ENCODE results near the gene FBXL20. TPM values are rescaled to one million over a fixed set of nuclear protein-coding genes. Genes with fewer than 3 reads are reported as not detected.

FBXL20 gene
- total RNA-seq, 6 experiments from 2014 or later = 6.0 to 9.8 (median 8.5) TPM

GRCh38 chr17:39231591-39232551 is 169.6 kb downstream of the FBXL20 start:
- DNase-seq (peak in 2 of 3 donors; percentile 49 to 57), ATAC-seq (peak; percentile 68 to 77 (median 73))
- Histone ChIP-seq H3K36me3 (no peaks in the 10 kb centered on the region), H3K4me1 (no peaks in the 10 kb centered on the region), H3K4me3 (no peak overlapping the region), H3K27ac (no peak overlapping the region), H3K9me3 (no peaks in the 10 kb centered on the region), H3K27me3 (no peaks in the 10 kb centered on the region)
- 10% methylated on average over 16 of the region's 22 CpGs for WGBS (ENCODE audit: insufficient coverage, low coverage, low lambda C conversion rate, missing lambda C conversion rate)
- TF ChIP-seq POLR2A (IDR thresholded peaks at IDR 0.05) = no peak
- TF ChIP-seq CTCF (IDR thresholded peaks at IDR 0.05) = peak; percentile 52 to 76 (median 64)
- intact Hi-C loops (cut with DNase I) = no loop called here

DNA sequence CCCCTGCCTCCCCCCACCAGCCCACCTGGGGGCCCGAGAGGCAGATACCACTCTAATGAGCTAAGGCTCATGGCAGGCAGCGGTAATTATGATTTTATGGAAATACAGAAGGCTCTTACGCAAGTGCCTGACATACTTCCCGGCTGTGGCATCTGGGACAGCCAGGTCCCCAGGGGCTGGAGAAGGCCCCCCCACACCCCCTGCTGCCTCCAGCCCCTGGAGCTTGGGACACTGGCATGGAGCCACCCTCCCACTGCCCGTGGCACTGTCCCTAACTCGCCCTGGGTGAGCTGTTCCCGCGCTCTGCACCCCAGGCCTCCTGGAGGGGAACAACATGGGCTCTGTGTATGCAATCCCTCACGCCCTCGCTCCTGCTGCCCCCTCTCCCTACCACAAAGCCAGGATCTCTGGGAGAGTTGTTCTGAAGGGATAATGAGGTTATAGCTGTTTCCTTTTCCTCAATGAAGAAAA is 170.3 kb downstream of the FBXL20 start:
- Histone ChIP-seq H3K27ac (no peak overlapping the region), H3K4me3 (no peak overlapping the region), H3K4me1 (no peaks in the 10 kb centered on the region), H3K27me3 (no peaks in the 10 kb centered on the region), H3K36me3 (no peaks in the 10 kb centered on the region), H3K9me3 (no peaks in the 10 kb centered on the region)
- TF ChIP-seq POLR2A (IDR thresholded peaks at IDR 0.05) (no peak), CTCF (IDR thresholded peaks at IDR 0.05) (no peak)
- 60% methylated on average over 2 of the region's 10 CpGs for WGBS (ENCODE audit: insufficient coverage, low coverage, low lambda C conversion rate, missing lambda C conversion rate)
- peak in 1 of 4 donors; percentile 15 for ATAC-seq
- intact Hi-C loops (cut with DNase I) = no loop called here
- DNase-seq = peak in 1 of 3 donors; percentile 42

- intact Hi-C loops (cut with DNase I) = no loop called here
- H3K27me3 ChIP-seq = peaks cover 0 to 4% of the 10 kb centered on the region in 2 donors
- DNase-seq (peak in 1 of 3 donors; percentile 2), ATAC-seq (no peak)
- TF ChIP-seq CTCF (IDR thresholded peaks at IDR 0.05) = no peak
- TF ChIP-seq POLR2A (IDR thresholded peaks at IDR 0.05) = no peak
- WGBS (ENCODE audit: insufficient coverage, low coverage, low lambda C conversion rate, missing lambda C conversion rate) = 64% methylated on average over 1 of the region's 1 CpG
- peaks cover 0 to 3% (median 0%) of the 10 kb centered on the region in 4 donors for H3K4me1 ChIP-seq
- H3K4me3 ChIP-seq = no peak overlapping the region
- H3K9me3 ChIP-seq = no peaks in the 10 kb centered on the region
- no peaks in the 10 kb centered on the region for H3K36me3 ChIP-seq
- H3K27ac ChIP-seq = no peak overlapping the region
Measured at GRCh38 chr17:39230361-39230760, 171.1 kb downstream of the FBXL20 start.

DNA sequence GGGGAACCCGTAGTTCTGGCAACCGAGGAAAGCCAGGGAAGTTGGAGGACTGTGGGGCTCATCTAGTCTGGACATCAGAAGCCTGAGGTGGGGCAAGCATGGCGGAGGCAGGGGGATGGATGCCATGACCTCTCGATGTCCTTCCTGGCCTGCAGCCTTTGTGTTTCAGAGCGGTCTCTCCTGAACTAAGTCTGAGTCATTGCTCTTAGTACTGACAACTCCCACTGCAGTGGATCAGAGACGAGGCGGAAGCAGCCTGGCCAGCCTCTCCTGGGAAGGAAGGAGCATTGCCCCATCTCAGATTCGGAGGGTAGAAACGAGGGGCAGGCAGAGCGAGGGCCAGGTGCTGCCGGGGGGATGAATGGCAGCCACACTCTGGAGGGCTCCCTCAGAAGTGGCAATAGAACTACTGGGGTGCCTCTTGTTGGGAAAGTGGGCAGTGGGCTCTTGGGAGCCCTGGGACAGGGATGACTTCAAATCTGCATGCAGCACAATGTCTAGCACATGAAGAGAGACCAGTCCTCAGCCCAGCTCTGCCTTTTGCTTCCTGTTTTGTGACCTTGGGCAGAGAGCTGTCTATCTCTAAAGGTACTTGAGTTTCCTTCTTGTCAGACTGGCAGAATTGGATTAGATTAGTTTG is 172.0 kb downstream of the FBXL20 start:
- no peak for ATAC-seq
- Histone ChIP-seq H3K9me3 (no peaks in the 10 kb centered on the region), H3K4me3 (no peak overlapping the region), H3K36me3 (no peaks in the 10 kb centered on the region), H3K27me3 (peaks cover 0 to 4% of the 10 kb centered on the region in 2 donors), H3K27ac (no peak overlapping the region), H3K4me1 (peaks cover 0 to 7% (median 0%) of the 10 kb centered on the region in 4 donors)
- no peak for DNase-seq
- WGBS (ENCODE audit: insufficient coverage, low coverage, low lambda C conversion rate, missing lambda C conversion rate) = 67% methylated on average over 8 of the region's 11 CpGs
- intact Hi-C loops (cut with DNase I) = no loop called here
- no peak for TF ChIP-seq CTCF (IDR thresholded peaks at IDR 0.05)
- no peak for TF ChIP-seq POLR2A (IDR thresholded peaks at IDR 0.05)
